ENCODE data around the gene POLD3.

- TF ChIP-seq CTCF (IDR thresholded peaks at IDR 0.05) (no peak), EZH2 (IDR thresholded peaks at IDR 0.05; ENCODE audit: borderline replicate concordance, insufficient read depth, low read depth, low read length, poor library complexity, severe bottlenecking) (no peak)
Observed at GRCh38 chr11:74633406-74634393, 41.3 kb downstream of the POLD3 start.

Data from B cell (primary cell).